Measurements from ENCODE around the gene BMPR1B. TPM values are rescaled to one million over a fixed set of nuclear protein-coding genes. Genes with fewer than 3 reads are reported as not detected.

Gene BMPR1B
- total RNA-seq, 2 experiments from 2014 or later = not detected

DNA sequence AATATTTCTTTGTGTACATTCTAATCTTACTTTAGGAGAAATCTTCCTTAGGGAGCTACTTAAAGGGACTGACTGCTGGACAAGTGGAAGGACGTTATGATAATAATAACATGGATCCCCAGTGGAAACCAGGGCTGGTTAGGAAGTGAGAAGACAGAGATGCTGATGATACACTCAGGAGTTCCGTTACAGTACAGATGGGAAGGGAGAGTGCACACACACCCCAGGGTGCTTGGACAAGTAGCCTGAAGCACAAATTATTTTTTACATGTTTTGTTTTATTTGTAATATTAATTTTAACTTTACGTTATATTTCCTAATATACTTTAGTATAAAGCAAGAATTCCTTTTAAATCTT, 84.1 kb downstream of the BMPR1B start:
- intact Hi-C loops (cut with DNase I, micrococcal nuclease) = no loop called here
- no peaks in the 10 kb centered on the region for H3K4me1 ChIP-seq (ENCODE audit: insufficient read depth, low read length)
- Mint-ChIP-seq H3K27ac (no peak overlapping the region), H3K9me3 (peaks cover 7% of the 10 kb centered on the region), H3K36me3 (ENCODE audit: low read depth) (no peaks in the 10 kb centered on the region), H3K4me3 (no peak overlapping the region), H3K4me1 (ENCODE audit: low read depth) (no peaks in the 10 kb centered on the region), H3K27me3 (no peaks in the 10 kb centered on the region)
- CTCF ChIA-PET = no interaction called here
- TF ChIP-seq, protein P1, sequence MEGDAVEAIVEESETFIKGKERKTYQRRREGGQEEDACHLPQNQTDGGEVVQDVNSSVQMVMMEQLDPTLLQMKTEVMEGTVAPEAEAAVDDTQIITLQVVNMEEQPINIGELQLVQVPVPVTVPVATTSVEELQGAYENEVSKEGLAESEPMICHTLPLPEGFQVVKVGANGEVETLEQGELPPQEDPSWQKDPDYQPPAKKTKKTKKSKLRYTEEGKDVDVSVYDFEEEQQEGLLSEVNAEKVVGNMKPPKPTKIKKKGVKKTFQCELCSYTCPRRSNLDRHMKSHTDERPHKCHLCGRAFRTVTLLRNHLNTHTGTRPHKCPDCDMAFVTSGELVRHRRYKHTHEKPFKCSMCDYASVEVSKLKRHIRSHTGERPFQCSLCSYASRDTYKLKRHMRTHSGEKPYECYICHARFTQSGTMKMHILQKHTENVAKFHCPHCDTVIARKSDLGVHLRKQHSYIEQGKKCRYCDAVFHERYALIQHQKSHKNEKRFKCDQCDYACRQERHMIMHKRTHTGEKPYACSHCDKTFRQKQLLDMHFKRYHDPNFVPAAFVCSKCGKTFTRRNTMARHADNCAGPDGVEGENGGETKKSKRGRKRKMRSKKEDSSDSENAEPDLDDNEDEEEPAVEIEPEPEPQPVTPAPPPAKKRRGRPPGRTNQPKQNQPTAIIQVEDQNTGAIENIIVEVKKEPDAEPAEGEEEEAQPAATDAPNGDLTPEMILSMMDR (IDR thresholded peaks at IDR 0.05) = no peak
- DNase-seq = no peak
- POLR2A ChIA-PET = no interaction called here
- ATAC-seq (ENCODE audit: poor library complexity) = no peak
- no peak overlapping the region for H3K4me3 ChIP-seq (ENCODE audit: low read length)
- no peaks in the 10 kb centered on the region for H3K27me3 ChIP-seq (ENCODE audit: control insufficient read depth in 1 of 2, insufficient read depth in 2 of 2, low read length in 2 of 2)
- no peaks in the 10 kb centered on the region for H3K9me3 ChIP-seq (ENCODE audit: control insufficient read depth in 1 of 2, insufficient read depth in 1 of 2, low read length in 2 of 2)
- no peaks in the 10 kb centered on the region for H3K36me3 ChIP-seq (ENCODE audit: insufficient read depth, low read length)
- H3K27ac ChIP-seq (ENCODE audit: low read depth in 1 of 2, low read length in 2 of 2) = no peak overlapping the region

DNA sequence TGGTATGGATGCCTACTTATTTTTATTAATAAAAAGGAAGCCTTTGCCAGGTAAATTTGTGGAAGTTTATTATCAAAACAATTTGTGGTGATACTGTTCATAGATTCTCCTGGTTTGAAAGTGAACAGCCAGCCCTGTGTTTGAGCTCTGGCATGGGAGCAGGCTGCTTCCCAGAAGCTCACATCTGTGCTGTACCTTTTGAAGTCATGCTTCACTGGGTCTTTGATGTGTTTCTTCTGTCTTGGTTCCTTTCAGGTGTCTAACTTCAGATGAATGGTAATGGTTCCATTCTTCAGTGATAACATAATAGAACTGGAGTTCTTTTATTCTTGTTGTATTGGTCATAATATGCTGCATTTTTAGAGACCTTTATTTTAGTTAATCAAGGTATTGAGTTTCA, 85.5 kb downstream of the BMPR1B start:
- POLR2A ChIA-PET = no interaction called here
- Mint-ChIP-seq H3K36me3 (ENCODE audit: low read depth) (no peaks in the 10 kb centered on the region), H3K9me3 (peaks cover 11% of the 10 kb centered on the region), H3K27ac (no peak overlapping the region), H3K4me1 (ENCODE audit: low read depth) (no peaks in the 10 kb centered on the region), H3K4me3 (no peak overlapping the region), H3K27me3 (no peaks in the 10 kb centered on the region)
- intact Hi-C loops (cut with DNase I, micrococcal nuclease) = no loop called here
- H3K9me3 ChIP-seq (ENCODE audit: control insufficient read depth in 1 of 2, insufficient read depth in 1 of 2, low read length in 2 of 2) = no peaks in the 10 kb centered on the region
- TF ChIP-seq, protein P1 (IDR thresholded peaks at IDR 0.05) = no peak
- CTCF ChIA-PET = no interaction called here
- H3K36me3 ChIP-seq (ENCODE audit: insufficient read depth, low read length) = no peaks in the 10 kb centered on the region
- ATAC-seq (ENCODE audit: poor library complexity) (no peak), DNase-seq (no peak)
- H3K4me3 ChIP-seq (ENCODE audit: low read length) = no peak overlapping the region
- H3K4me1 ChIP-seq (ENCODE audit: insufficient read depth, low read length) = no peaks in the 10 kb centered on the region
- no peaks in the 10 kb centered on the region for H3K27me3 ChIP-seq (ENCODE audit: control insufficient read depth in 1 of 2, insufficient read depth in 2 of 2, low read length in 2 of 2)
- no peak overlapping the region for H3K27ac ChIP-seq (ENCODE audit: low read depth in 1 of 2, low read length in 2 of 2)

DNA sequence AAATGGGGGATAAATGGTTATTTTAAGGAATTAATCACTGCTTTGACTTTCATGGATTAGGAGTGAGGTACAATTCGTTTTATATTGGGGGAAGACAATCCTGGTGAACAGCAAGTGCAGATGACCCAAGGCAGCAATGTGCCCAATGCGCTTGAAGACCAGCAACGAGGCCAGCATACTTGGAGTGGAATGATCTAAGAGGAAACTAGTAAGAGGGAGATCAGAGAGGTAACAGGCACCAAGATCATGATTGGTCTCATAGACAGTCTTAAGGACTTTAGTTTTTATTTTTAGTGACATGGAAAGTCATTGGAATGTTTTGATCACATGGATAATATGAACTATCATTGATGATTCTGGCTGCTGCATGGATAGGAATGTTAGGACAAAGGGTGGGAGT, 90.6 kb downstream of the BMPR1B start:
- H3K4me3 Mint-ChIP-seq = no peak overlapping the region
- TF ChIP-seq, protein P1 (IDR thresholded peaks at IDR 0.05) = no peak
- H3K9me3 Mint-ChIP-seq = peaks cover 9% of the 10 kb centered on the region
- intact Hi-C loops (cut with DNase I, micrococcal nuclease) = no loop called here
- H3K27ac Mint-ChIP-seq = no peak overlapping the region
- DNase-seq = no peak
- no peaks in the 10 kb centered on the region for H3K36me3 Mint-ChIP-seq (ENCODE audit: low read depth)
- Histone ChIP-seq H3K4me1 (ENCODE audit: insufficient read depth, low read length) (no peaks in the 10 kb centered on the region), H3K27ac (ENCODE audit: low read depth in 1 of 2, low read length in 2 of 2) (no peak overlapping the region), H3K36me3 (ENCODE audit: insufficient read depth, low read length) (no peaks in the 10 kb centered on the region), H3K4me3 (ENCODE audit: low read length) (no peak overlapping the region), H3K9me3 (ENCODE audit: control insufficient read depth in 1 of 2, insufficient read depth in 1 of 2, low read length in 2 of 2) (no peaks in the 10 kb centered on the region), H3K27me3 (ENCODE audit: control insufficient read depth in 1 of 2, insufficient read depth in 2 of 2, low read length in 2 of 2) (no peaks in the 10 kb centered on the region)
- H3K27me3 Mint-ChIP-seq = no peaks in the 10 kb centered on the region
- H3K4me1 Mint-ChIP-seq (ENCODE audit: low read depth) = no peaks in the 10 kb centered on the region
- ChIA-PET CTCF (no interaction called here), POLR2A (no interaction called here)
- no peak for ATAC-seq (ENCODE audit: poor library complexity)
